Kidney (tissue), 14 donors: ENCODE results near the gene CNTN5. TPM values are rescaled to one million over a fixed set of nuclear protein-coding genes. Genes with fewer than 3 reads are reported as not detected.
A peak's percentile ranks its signal among the peaks of the same experiment; 100 is the strongest.

ENCODE experiments used
- DNase-seq, 5 donors: peaks; one replicate each; pipeline ENCODE4 v3.0.0-alpha.2; 2013 to 2020
- FAIRE-seq: peaks from 2 replicates; lab custom pipeline; 2012; peaks lifted over from hg19 to GRCh38; lab: Jason Lieb, UNC
- H3K27ac ChIP-seq, 2 donors: one replicate each; pipeline ENCODE4 v1.7.0; 2013; ENCODE audit warnings: low read depth in 2 of 2, low read length in 2 of 2, inconsistent platforms in 1 of 2
- H3K27me3 ChIP-seq: one replicate; pipeline ENCODE4 v1.7.1; 2013; ENCODE audit warnings: low read length, inconsistent platforms; ENCODE audit not compliant: control insufficient read depth, insufficient read depth
- H3K36me3 ChIP-seq, 3 donors: one replicate each; pipeline versions ENCODE4 v1.7.0 to v1.7.1; 2013; ENCODE audit warnings: low read length in 3 of 3, control low read depth in 1 of 3, inconsistent platforms in 1 of 3; ENCODE audit not compliant: insufficient read depth in 3 of 3, control insufficient read depth in 2 of 3
- H3K4me1 ChIP-seq, 3 donors: one replicate each; pipeline versions ENCODE4 v1.7.0 to v1.7.1; 2013; ENCODE audit warnings: low read length in 3 of 3, inconsistent platforms in 1 of 3, low read depth in 1 of 3; ENCODE audit not compliant: control insufficient read depth in 2 of 3, insufficient read depth in 2 of 3
- H3K4me3 ChIP-seq, 3 donors: one replicate each; pipeline versions ENCODE4 v1.7.0 to v1.8.1; 2013; ENCODE audit warnings: low read length in 3 of 3, control low read depth in 1 of 3, inconsistent platforms in 1 of 3
- H3K9ac ChIP-seq, 3 donors: one replicate each; pipeline versions ENCODE4 v1.7.0 to v1.7.1; 2013; ENCODE audit warnings: low read length in 3 of 3, control low read depth in 1 of 3, inconsistent platforms in 1 of 3
- H3K9me3 ChIP-seq, 3 donors: one replicate each; pipeline versions ENCODE4 v1.7.0 to v1.7.1; 2013; ENCODE audit warnings: low read length in 3 of 3, control low read depth in 1 of 3, inconsistent platforms in 1 of 3; ENCODE audit not compliant: control insufficient read depth in 2 of 3, insufficient read depth in 1 of 3
- intact Hi-C: fragments of 100-400 bp; cut with DNase I; formaldehyde crosslinking; loops from one replicate; pipeline ENCODE4 v1.11.1; 2022
- polyA plus RNA-seq: library from polyadenylated mRNA; stranded (reverse); fragments of 350-450 nt; fragmentation: Illumina TruSeq; extraction: RNeasy Lipid Tissue Mini Kit (QIAGEN cat#74804); gene quantifications from one replicate; pipeline ENCODE4 v1.2.3, GENCODE V29; 2014; ENCODE audit warnings: low read depth, low replicate concordance; ENCODE audit not compliant: insufficient read depth
- total RNA-seq: library from RNA; stranded (reverse); fragmentation: NEBNext Ultra II Directional; extraction: Animal tissue kit (Norgen Biotek cat#: 25700); gene quantifications from one replicate; pipeline ENCODE4 v1.2.1, GENCODE V29; 2021
- TF ChIP-seq, protein P1 (sequence below): IDR thresholded peaks from 3 replicates; pipeline ENCODE4 v1.5.1; 2012; ENCODE audit warnings: mild to moderate bottlenecking, moderate library complexity, borderline replicate concordance; ENCODE audit not compliant: insufficient read depth; ENCODE audit errors: extremely low read depth
- donor health status: control.
- donor health status: control.
- donor health status: control.
- donor health status: control.
- donor health status: control.
- donor health status: DM: yes; HTN: yes; CAD: no.
- donor health status: Normal renal cell carcinoma (clear cell type).

Gene CNTN5
- total and polyA plus RNA-seq, 2 donors from 2014 or later = 0.11 to 0.66 TPM

DNA sequence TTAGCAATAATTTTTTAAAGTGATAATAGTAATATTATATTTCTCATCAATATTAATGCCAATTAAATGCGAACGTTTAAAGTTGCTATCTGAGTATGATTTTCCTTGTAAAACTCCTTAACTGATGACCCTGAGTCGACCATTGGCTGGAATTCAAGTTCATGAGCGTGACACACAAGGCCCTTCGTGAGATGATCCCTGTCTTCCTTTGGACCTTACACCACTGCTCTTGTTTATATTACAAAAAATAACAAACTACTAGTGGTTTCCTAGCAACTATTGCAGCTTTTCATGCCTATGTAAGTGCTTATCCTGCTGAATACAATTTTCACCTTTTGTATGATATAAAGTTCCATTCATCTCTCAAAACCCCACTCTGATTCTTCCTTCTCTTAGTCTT lies 752.9 kb downstream of the CNTN5 start:
- TF ChIP-seq, protein P1, sequence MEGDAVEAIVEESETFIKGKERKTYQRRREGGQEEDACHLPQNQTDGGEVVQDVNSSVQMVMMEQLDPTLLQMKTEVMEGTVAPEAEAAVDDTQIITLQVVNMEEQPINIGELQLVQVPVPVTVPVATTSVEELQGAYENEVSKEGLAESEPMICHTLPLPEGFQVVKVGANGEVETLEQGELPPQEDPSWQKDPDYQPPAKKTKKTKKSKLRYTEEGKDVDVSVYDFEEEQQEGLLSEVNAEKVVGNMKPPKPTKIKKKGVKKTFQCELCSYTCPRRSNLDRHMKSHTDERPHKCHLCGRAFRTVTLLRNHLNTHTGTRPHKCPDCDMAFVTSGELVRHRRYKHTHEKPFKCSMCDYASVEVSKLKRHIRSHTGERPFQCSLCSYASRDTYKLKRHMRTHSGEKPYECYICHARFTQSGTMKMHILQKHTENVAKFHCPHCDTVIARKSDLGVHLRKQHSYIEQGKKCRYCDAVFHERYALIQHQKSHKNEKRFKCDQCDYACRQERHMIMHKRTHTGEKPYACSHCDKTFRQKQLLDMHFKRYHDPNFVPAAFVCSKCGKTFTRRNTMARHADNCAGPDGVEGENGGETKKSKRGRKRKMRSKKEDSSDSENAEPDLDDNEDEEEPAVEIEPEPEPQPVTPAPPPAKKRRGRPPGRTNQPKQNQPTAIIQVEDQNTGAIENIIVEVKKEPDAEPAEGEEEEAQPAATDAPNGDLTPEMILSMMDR = no peak
- no peaks in the 10 kb centered on the region for H3K9me3 ChIP-seq
- no peaks in the 10 kb centered on the region for H3K36me3 ChIP-seq
- intact Hi-C loops = no loop called here
- H3K4me3 ChIP-seq = no peak overlapping the region
- H3K27me3 ChIP-seq = no peaks in the 10 kb centered on the region
- no peak overlapping the region for H3K27ac ChIP-seq
- H3K4me1 ChIP-seq = no peaks in the 10 kb centered on the region
- no peak overlapping the region for H3K9ac ChIP-seq
- DNase-seq = peak in 2 of 5 donors; percentile 18 to 19
- FAIRE-seq = no peak

DNA sequence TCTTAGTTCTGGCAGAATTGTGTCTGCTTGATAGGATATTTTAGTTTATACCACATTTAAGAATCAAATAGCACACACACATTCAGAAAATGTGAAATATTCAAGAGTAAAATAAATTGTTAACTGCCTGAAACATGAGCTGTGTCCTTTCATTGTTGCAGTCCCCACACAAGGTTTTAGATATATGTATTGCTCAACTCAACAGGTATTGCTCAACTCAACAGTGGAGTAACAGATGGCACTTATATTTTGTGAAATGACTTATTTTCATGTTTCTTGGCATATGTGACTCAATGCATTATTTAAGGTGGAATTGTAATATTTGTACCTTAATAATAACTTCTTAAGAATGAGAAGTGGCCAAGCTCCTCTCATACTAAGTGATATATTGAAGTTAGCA lies 760.3 kb downstream of the CNTN5 start:
- H3K4me3 ChIP-seq = no peak overlapping the region
- no peak overlapping the region for H3K27ac ChIP-seq
- H3K9ac ChIP-seq = no peak overlapping the region
- FAIRE-seq (no peak), DNase-seq (no peak)
- intact Hi-C loops = no loop called here
- no peaks in the 10 kb centered on the region for H3K4me1 ChIP-seq
- H3K27me3 ChIP-seq = no peaks in the 10 kb centered on the region
- H3K9me3 ChIP-seq = no peaks in the 10 kb centered on the region
- TF ChIP-seq, protein P1 = no peak
- H3K36me3 ChIP-seq = no peaks in the 10 kb centered on the region

DNA sequence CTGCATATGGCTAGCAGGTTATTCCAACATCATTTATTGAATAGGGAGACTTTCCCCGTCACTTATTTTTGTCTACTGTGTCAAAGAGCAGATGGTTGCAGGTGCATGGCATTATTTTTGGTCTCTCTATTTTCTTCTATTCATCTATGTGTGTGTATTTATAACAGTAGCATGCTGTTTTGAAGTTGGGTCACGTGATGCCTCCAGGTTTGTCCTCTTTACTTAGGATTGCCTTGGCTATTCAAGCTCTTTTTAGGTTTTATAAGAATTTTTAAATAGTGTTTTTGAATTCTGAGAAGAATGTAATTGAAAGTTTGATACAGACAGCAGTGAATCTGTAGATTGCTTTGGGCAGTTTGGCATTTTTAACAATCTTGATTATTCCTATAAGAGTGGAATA lies 770.6 kb downstream of the CNTN5 start:
- FAIRE-seq = no peak
- intact Hi-C loops = no loop called here

More for the DNA sequence above, 770.6 kb downstream of the CNTN5 start:
- H3K9ac ChIP-seq = no peak overlapping the region
- DNase-seq = no peak
- TF ChIP-seq, protein P1 = no peak
- H3K27ac ChIP-seq = no peak overlapping the region
- H3K4me1 ChIP-seq = no peaks in the 10 kb centered on the region
- no peak overlapping the region for H3K4me3 ChIP-seq
- no peaks in the 10 kb centered on the region for H3K36me3 ChIP-seq
- peaks cover 0 to 3% (median 0%) of the 10 kb centered on the region in 3 donors for H3K9me3 ChIP-seq
- H3K27me3 ChIP-seq = no peaks in the 10 kb centered on the region
